ENCODE data around the gene RAD51D.
"Not testable (repeated sequence)": the region's sequence is repeated elsewhere in the genome, so short reads cannot be mapped to it uniquely, and the experiment has no call there.

RAD51D gene

DNA sequence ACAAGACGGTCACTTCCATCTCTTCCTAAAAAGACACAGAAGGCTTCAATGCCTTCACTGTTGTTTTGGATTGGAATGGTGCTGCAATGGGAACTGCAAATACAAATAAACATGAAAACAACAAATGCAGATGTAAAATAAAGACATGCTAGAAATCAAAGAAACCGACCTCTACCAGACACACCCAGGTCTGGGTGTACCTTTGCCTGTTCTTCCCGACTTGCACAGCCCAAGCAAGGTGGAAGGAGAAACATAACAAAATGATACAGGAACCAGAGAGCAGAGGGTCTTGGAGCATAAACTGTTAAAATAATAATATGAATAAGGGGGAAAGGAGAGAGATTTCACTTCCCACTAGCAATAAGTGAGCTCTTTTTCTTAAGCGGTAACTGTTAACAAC is 73.4 kb downstream of the RAD51D start:
- Histone ChIP-seq H2AFZ (ENCODE audit: low read length) (0 out of 2 replicates have a peak overlapping the region, but pooled peaks have one; percentile 8), H3K9ac (ENCODE audit: low read length) (peak overlapping the region; percentile 45; the same call in 1 of the 2 replicates), H3K27ac (ENCODE audit: low read length) (peak overlapping the region; percentile 72; the same call in 1 of the 2 replicates)

DNA sequence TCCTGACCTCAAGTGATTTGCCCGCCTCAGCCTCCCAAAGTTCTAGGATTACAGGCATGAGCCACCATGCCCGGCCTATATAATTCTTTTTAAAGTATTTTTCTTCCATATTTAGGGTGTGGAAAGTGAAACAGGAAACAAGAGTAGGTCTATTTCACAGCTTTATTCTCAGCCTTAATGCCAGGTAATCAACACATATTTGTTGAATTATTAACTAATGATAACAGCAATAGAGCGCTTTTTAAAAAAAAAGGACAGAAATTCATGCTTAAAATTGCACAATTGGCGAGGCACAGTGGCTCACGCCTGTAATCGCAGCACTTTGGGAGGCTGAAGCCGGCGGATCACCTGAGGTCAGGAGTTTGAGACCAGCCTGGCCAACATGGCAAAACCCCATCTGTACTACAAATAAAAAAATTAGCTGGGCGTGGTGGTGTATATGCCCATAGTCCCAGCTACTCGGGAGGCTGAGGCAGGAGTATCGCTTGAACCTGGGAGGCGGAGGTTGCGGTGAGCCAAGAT is 74.1 kb downstream of the RAD51D start:
- H3K36me3 ChIP-seq (replicated peaks; ENCODE audit: insufficient read depth, low read length); H4K20me1 ChIP-seq (ENCODE audit: insufficient read depth, low read length); H3K9me3 ChIP-seq (replicated peaks; ENCODE audit: insufficient read depth, low read length); H3K9ac ChIP-seq (ENCODE audit: low read length); DNase-seq; H3K9me2 ChIP-seq (replicated peaks; ENCODE audit: insufficient read depth, low read length); H3K27me3 ChIP-seq (replicated peaks; ENCODE audit: insufficient read depth, low read length); H3K4me3 ChIP-seq (ENCODE audit: low read length); H2AFZ ChIP-seq (ENCODE audit: low read length): not testable (repeated sequence)
- Histone ChIP-seq H3K4me2 (ENCODE audit: low read depth, low read length) (peak overlapping the region; percentile 69; the same call in 1 of the 2 replicates), H3F3A (ENCODE audit: insufficient read depth, low read length) (peaks cover 20% of the 10 kb centered on the region), H3K27ac (ENCODE audit: low read length) (peak overlapping the region; percentile 72; the same call in 1 of the 2 replicates), H3K4me1 (ENCODE audit: low read length) (peaks cover 19% of the 10 kb centered on the region), H3K79me2 (ENCODE audit: low read length) (peaks cover 56% of the 10 kb centered on the region)

More for the DNA sequence above, 73.4 kb downstream of the RAD51D start:
- H3F3A ChIP-seq (ENCODE audit: insufficient read depth, low read length) = peaks cover 27% of the 10 kb centered on the region
- H3K27me3 ChIP-seq (replicated peaks; ENCODE audit: insufficient read depth, low read length) = no peaks in the 10 kb centered on the region
- H3K4me1 ChIP-seq (ENCODE audit: low read length) = peaks cover 26% of the 10 kb centered on the region
- TF ChIP-seq EZH2phosphoT487 (IDR thresholded peaks at IDR 0.05; ENCODE audit: low read length) = no peak
- no peak for TF ChIP-seq EZH2 (optimal IDR thresholded peaks at IDR 0.05; ENCODE audit: low read depth, low read length)
- TF ChIP-seq, protein P1, sequence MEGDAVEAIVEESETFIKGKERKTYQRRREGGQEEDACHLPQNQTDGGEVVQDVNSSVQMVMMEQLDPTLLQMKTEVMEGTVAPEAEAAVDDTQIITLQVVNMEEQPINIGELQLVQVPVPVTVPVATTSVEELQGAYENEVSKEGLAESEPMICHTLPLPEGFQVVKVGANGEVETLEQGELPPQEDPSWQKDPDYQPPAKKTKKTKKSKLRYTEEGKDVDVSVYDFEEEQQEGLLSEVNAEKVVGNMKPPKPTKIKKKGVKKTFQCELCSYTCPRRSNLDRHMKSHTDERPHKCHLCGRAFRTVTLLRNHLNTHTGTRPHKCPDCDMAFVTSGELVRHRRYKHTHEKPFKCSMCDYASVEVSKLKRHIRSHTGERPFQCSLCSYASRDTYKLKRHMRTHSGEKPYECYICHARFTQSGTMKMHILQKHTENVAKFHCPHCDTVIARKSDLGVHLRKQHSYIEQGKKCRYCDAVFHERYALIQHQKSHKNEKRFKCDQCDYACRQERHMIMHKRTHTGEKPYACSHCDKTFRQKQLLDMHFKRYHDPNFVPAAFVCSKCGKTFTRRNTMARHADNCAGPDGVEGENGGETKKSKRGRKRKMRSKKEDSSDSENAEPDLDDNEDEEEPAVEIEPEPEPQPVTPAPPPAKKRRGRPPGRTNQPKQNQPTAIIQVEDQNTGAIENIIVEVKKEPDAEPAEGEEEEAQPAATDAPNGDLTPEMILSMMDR (IDR thresholded peaks at IDR 0.05; ENCODE audit: low read length) = no peak
- no peaks in the 10 kb centered on the region for H3K9me3 ChIP-seq (replicated peaks; ENCODE audit: insufficient read depth, low read length)
- H3K4me3 ChIP-seq (ENCODE audit: low read length) = peak overlapping the region; percentile 56
- H4K20me1 ChIP-seq (ENCODE audit: insufficient read depth, low read length) = no peaks in the 10 kb centered on the region
- H3K36me3 ChIP-seq (replicated peaks; ENCODE audit: insufficient read depth, low read length) = no peaks in the 10 kb centered on the region
- H3K4me2 ChIP-seq (ENCODE audit: low read depth, low read length) = peak overlapping the region; percentile 69
- no peak for DNase-seq
- H3K9me2 ChIP-seq (replicated peaks; ENCODE audit: insufficient read depth, low read length) = no peaks in the 10 kb centered on the region
- H3K79me2 ChIP-seq (ENCODE audit: low read length) = peaks cover 53% of the 10 kb centered on the region

DNA sequence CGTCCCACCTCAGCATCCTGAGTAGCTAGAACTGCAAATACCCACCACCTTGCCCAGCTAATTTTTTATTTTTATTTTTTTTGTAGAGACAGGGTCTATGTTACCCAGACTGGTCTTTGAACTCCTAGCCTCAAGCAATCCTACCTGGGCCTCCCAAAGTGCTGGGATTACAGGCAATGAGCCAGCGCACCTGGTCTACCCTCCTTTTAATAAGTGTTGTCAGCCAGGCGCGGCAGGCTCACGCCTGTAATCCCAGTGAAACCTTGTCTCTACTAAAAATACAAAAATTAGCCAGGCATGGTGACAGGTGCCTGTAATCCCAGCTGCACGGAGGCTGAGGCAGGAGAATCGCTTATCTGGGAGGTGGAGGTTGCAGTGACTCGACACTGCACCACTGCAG is 75.5 kb downstream of the RAD51D start:
- H3K9me3 ChIP-seq (replicated peaks; ENCODE audit: insufficient read depth, low read length) = no peaks in the 10 kb centered on the region
- no peak overlapping the region for H2AFZ ChIP-seq (ENCODE audit: low read length)
- H3K4me2 ChIP-seq (ENCODE audit: low read depth, low read length) = no peak overlapping the region
- H3K4me3 ChIP-seq (ENCODE audit: low read length) = no peak overlapping the region
- DNase-seq = no peak
- H3K36me3 ChIP-seq (replicated peaks; ENCODE audit: insufficient read depth, low read length) = no peaks in the 10 kb centered on the region
- no peak for TF ChIP-seq EZH2phosphoT487 (IDR thresholded peaks at IDR 0.05; ENCODE audit: low read length)
- no peak for TF ChIP-seq EZH2 (optimal IDR thresholded peaks at IDR 0.05; ENCODE audit: low read depth, low read length)
- TF ChIP-seq, protein P1 (IDR thresholded peaks at IDR 0.05; ENCODE audit: low read length) = no peak
- no peaks in the 10 kb centered on the region for H3K9me2 ChIP-seq (replicated peaks; ENCODE audit: insufficient read depth, low read length)
- no peaks in the 10 kb centered on the region for H4K20me1 ChIP-seq (ENCODE audit: insufficient read depth, low read length)
- H3K4me1 ChIP-seq (ENCODE audit: low read length) = peaks cover 15% of the 10 kb centered on the region
- no peak overlapping the region for H3K9ac ChIP-seq (ENCODE audit: low read length)
- H3F3A ChIP-seq (ENCODE audit: insufficient read depth, low read length) = peaks cover 20% of the 10 kb centered on the region
- H3K27ac ChIP-seq (ENCODE audit: low read length) = no peak overlapping the region
- H3K79me2 ChIP-seq (ENCODE audit: low read length) = peaks cover 46% of the 10 kb centered on the region
- H3K27me3 ChIP-seq (replicated peaks; ENCODE audit: insufficient read depth, low read length) = no peaks in the 10 kb centered on the region

Measured in MM.1S (cell line).